Activated CD8-positive, alpha-beta memory T cell treated with anti-CD3 and anti-CD28 coated beads, Interleukin-2, amount 50 U/mL, for 24 hours (primary cell): ENCODE results near the gene GPM6B.
"Not testable (repeated sequence)": the region's sequence is repeated elsewhere in the genome, so short reads cannot be mapped to it uniquely, and the experiment has no call there.

Source experiments
- DNase-seq: peaks from one replicate; pipeline ENCODE4 v3.0.0-alpha.2; 2020; ENCODE audit errors: extremely low read depth

The GPM6B gene

DNA sequence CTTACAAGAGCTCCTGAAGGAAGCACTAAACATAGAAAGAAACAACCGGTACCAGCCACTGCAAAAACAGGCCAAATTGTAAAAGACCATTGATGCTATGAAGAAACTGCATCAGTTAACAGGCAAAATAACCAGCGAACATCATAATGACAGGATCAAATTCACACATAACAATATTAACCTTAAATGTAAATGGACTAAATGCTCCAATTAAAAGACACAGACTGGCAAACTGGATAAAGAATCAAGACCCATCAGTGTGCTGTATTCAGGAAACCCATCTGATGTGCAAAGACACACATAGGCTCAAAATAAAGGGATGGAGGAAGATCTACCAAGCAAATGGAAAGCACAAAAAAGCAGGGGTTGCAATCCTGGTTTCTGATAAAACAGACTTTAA, 90.3 kb downstream of the GPM6B start:
- not testable (repeated sequence) for DNase-seq

- not testable (repeated sequence) for DNase-seq
Observed at GRCh38 chrX:13724878-13725277, 92.0 kb downstream of the GPM6B start.

DNA sequence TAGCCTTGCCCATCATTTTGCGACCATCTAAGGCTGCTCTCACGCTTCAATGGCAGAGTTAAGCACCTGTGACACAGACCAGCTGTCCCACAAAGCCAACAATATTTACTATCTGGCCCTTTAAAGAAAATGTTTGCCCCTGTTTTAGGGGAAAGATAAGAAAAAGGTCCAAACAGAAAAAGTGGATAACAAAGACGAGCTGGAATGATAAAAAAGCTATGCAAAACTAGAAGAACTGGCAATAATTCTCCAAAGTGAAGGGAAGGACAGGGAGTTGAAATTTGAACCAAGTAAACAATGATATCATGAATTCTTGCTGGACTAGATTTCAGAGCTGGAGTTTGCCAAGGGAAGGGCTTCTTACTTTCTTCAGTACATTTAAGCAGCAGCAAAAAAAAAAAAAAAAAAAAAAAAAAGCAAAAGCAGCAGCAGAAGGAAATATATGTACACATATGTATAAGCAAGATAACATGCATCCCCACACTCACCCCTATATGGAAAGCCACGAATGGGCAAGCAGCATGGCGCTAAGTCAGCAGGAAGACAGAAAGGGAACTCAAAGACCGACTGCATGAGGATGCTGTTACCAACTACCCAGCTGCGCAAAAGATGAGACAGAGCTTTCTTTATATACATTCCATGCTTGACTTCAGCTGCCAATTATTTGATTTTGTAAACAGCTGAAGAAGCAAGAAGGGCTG, 94.9 kb downstream of the GPM6B start:
- DNase-seq: no peak

DNA sequence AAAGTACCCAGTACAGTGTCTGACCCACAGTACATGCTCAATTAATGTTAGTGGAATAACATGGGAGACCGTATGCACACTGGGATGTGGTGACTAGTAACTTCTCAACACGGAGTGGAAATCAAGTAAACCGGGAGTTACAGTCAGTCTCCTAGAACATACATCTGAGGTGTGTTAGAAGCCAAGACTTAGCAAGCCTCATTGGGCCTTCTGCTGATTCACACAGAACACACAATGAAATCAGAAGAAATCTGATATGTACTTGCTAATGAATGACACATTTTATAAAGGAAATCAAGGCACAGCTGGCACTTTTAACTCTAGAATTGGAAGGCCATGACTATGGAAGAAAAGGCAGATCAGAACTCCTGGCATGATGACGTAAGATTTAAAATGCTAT, 95.5 kb downstream of the GPM6B start:
- DNase-seq: no peak
